B cell (primary cell): Measurements from ENCODE around the gene VIP. TPM values are rescaled to one million over a fixed set of nuclear protein-coding genes. Genes with fewer than 3 reads are reported as not detected.

ENCODE experiments used
- ATAC-seq: fragments of 200-7000 bp; cut with Tn5 transposase; one replicate; pipeline ENCODE4 v1.10.0; 2021; ENCODE audit warnings: low read depth, mild to moderate bottlenecking, moderate number of reproducible peaks, moderate library complexity
- CTCF ChIA-PET: fragments of 350-600 bp; sonication (Branson Sonifier 250); formaldehyde crosslinking; loops from one replicate; lab custom pipeline; 2021; ENCODE audit warnings: antibody characterized with exemption, inconsistent platforms; lab: Charles Lee
- POLR2A ChIA-PET: fragments of 350-600 bp; sonication (Branson Sonifier 250); formaldehyde crosslinking; loops from one replicate; lab custom pipeline; 2021; ENCODE audit warnings: antibody characterized with exemption; lab: Charles Lee
- DNase-seq: peaks from one replicate; pipeline ENCODE4 v3.0.0; 2013
- H2AFZ ChIP-seq: 2 replicates; pipeline ENCODE4 v1.6.1; 2012; ENCODE audit warnings: mild to moderate bottlenecking, low read depth, low read length; ENCODE audit not compliant: insufficient read depth, poor library complexity, severe bottlenecking
- H3K27ac ChIP-seq, 2 donors: 1 replicate in 1 of 2; 2 replicates in 1 of 2; pipeline ENCODE4 v1.5.1; 2012 to 2013; ENCODE audit warnings: low read length in 2 of 2, mild to moderate bottlenecking in 2 of 2, moderate library complexity in 1 of 2
- H3K27me3 ChIP-seq, 4 experiments: fragments of 200-600 bp in 1 of 4; sonication (generic) in 1 of 4; replicated peaks in 1 of 4; 1 replicate in 2 of 4; 2 replicates in 2 of 4; pipeline versions ENCODE4 v1.6.1 to v1.7.0; 2013 to 2016; ENCODE audit warnings: low read length in 3 of 4, mild to moderate bottlenecking in 2 of 4, mixed read lengths in 1 of 4, moderate library complexity in 1 of 4; ENCODE audit not compliant: insufficient read depth in 4 of 4, control insufficient read depth in 3 of 4; ENCODE audit errors: control extremely low read depth in 1 of 4
- H3K36me3 ChIP-seq, 2 experiments: replicated peaks in 1 of 2; 1 replicate in 1 of 2; 2 replicates in 1 of 2; pipeline versions ENCODE4 v1.6.1 to v1.7.1; 2013; ENCODE audit warnings: low read length in 1 of 2; ENCODE audit not compliant: insufficient read depth in 2 of 2, control insufficient read depth in 1 of 2; ENCODE audit errors: control extremely low read depth in 1 of 2, extremely low read depth in 1 of 2
- H3K4me1 ChIP-seq, 2 donors: fragments of 200-600 bp in 1 of 2; sonication (generic) in 1 of 2; 1 replicate in 1 of 2; 2 replicates in 1 of 2; pipeline versions ENCODE4 v1.5.1 to v1.6.1; 2013 to 2017; ENCODE audit warnings: low read length in 2 of 2; ENCODE audit not compliant: control insufficient read depth in 2 of 2, insufficient read depth in 2 of 2
- H3K4me2 ChIP-seq: replicated peaks from 2 replicates; pipeline ENCODE3; 2012; ENCODE audit warnings: mild to moderate bottlenecking, low read depth, low read length; ENCODE audit not compliant: poor library complexity, severe bottlenecking
- H3K4me3 ChIP-seq, 5 experiments: fragments of 200-600 bp in 1 of 5; sonication (generic) in 1 of 5; 1 replicate in 3 of 5; 2 replicates in 2 of 5; pipeline versions ENCODE4 v1.5.1 to v1.7.0; 2011 to 2016; ENCODE audit warnings: low read length in 4 of 5, mild to moderate bottlenecking in 4 of 5, low read depth in 2 of 5, control low read depth in 1 of 5, moderate library complexity in 1 of 5; ENCODE audit not compliant: insufficient read depth in 1 of 5; ENCODE audit errors: control extremely low read depth in 1 of 5, extremely low read depth in 1 of 5
- H3K79me2 ChIP-seq: fragments of 200-600 bp; sonication (generic); one replicate; pipeline ENCODE4 v1.6.0; 2016; ENCODE audit warnings: low read length; ENCODE audit not compliant: control insufficient read depth, insufficient read depth
- H3K9ac ChIP-seq: fragments of 200-600 bp; sonication (generic); 2 replicates; pipeline ENCODE4 v1.6.1; 2017; ENCODE audit warnings: mild to moderate bottlenecking, low read length, moderate library complexity
- H3K9me3 ChIP-seq, 3 donors: one replicate each; pipeline versions ENCODE4 v1.6.1 to v1.7.1; 2013; ENCODE audit warnings: low read length in 2 of 3; ENCODE audit not compliant: control insufficient read depth in 2 of 3, insufficient read depth in 1 of 3; ENCODE audit errors: control extremely low read depth in 1 of 3
- H4K20me1 ChIP-seq: 2 replicates; pipeline ENCODE4 v1.6.0; 2012; ENCODE audit warnings: mild to moderate bottlenecking, low read length; ENCODE audit not compliant: insufficient read depth, control insufficient read depth, poor library complexity, severe bottlenecking
- H3K27ac Mint-ChIP-seq: one replicate; pipeline ENCODE4 v1.8.0; 2021; ENCODE audit warnings: mixed read lengths
- H3K27me3 Mint-ChIP-seq: one replicate; pipeline ENCODE4 v1.8.0; 2021; ENCODE audit warnings: mixed read lengths
- H3K4me1 Mint-ChIP-seq: one replicate; pipeline ENCODE4 v1.8.0; 2021; ENCODE audit warnings: mixed read lengths
- H3K4me3 Mint-ChIP-seq: one replicate; pipeline ENCODE4 v1.8.0; 2021; ENCODE audit warnings: mixed read lengths
- H3K9me3 Mint-ChIP-seq: one replicate; pipeline ENCODE4 v1.8.0; 2022; ENCODE audit warnings: mixed read lengths; ENCODE audit not compliant: insufficient read depth
- CTCF ChIP-seq: fragments of 200-600 bp; IDR thresholded peaks from one replicate; pipeline ENCODE4 v1.8.0; 2022; ENCODE audit warnings: antibody characterized with exemption, mild to moderate bottlenecking
- EZH2 ChIP-seq: IDR thresholded peaks from 2 replicates; pipeline ENCODE4 v1.6.1; 2012; ENCODE audit warnings: borderline replicate concordance, low read depth, mild to moderate bottlenecking, moderate library complexity, low read length; ENCODE audit not compliant: insufficient read depth, poor library complexity, severe bottlenecking
- WGBS: methylation state at CpG from one replicate; pipeline ENCODE4 v1.1.5; 2013; ENCODE audit warnings: missing lambda C conversion rate; ENCODE audit not compliant: insufficient coverage; 5-methylcytosine and 5-hydroxymethylcytosine counted together
- intact Hi-C: fragments of 100-400 bp; cut with micrococcal nuclease; formaldehyde crosslinking; loops from one replicate; pipeline ENCODE4 v1.10.0; 2022
- polyA plus RNA-seq: library from polyadenylated mRNA; depleted of rRNA; stranded (reverse); fragments of >200 nt; gene quantifications from 2 replicates; pipeline ENCODE4 v1.2.3, GENCODE V29; 2012
- total RNA-seq, 2 donors: library from RNA; stranded (reverse); fragments of 120-200 nt in 1 of 2; gene quantifications; 1 replicate in 1 of 2; 2 replicates in 1 of 2; pipeline versions ENCODE4 v1.2.3 to v1.2.4, GENCODE V29; 2013 to 2022

Gene VIP
- total and polyA plus RNA-seq, 2 donors (not counting 1 experiment from before 2014, with no cell fraction given), result not detected

- H3K79me2 ChIP-seq, result no peaks in the 10 kb centered on the region
- no peak overlapping the region for H3K27ac ChIP-seq
- ATAC-seq (no peak), DNase-seq (no peak)
- H3K27me3 ChIP-seq, result no peaks in the 10 kb centered on the region
- H3K4me1 Mint-ChIP-seq, result no peaks in the 10 kb centered on the region
- H3K9me3 Mint-ChIP-seq, result no peaks in the 10 kb centered on the region
- no peak for TF ChIP-seq CTCF
- TF ChIP-seq EZH2, result no peak
- no peak overlapping the region for H2AFZ ChIP-seq
- no peaks in the 10 kb centered on the region for H4K20me1 ChIP-seq
- H3K9ac ChIP-seq, result no peak overlapping the region
- POLR2A ChIA-PET, result no interaction called here
- intact Hi-C loops, result no loop called here
- H3K4me2 ChIP-seq, result no peak overlapping the region
- no peaks in the 10 kb centered on the region for H3K4me1 ChIP-seq
- H3K4me3 ChIP-seq, result no peak overlapping the region
- H3K9me3 ChIP-seq, result no peaks in the 10 kb centered on the region
- no peak overlapping the region for H3K27ac Mint-ChIP-seq
- no peaks in the 10 kb centered on the region for H3K36me3 ChIP-seq
- H3K27me3 Mint-ChIP-seq, result no peaks in the 10 kb centered on the region
- no peak overlapping the region for H3K4me3 Mint-ChIP-seq
- CTCF ChIA-PET, result no interaction called here
- WGBS, result no CpG with 5 or more reads among the region's 2 CpGs
Observed at GRCh38 chr6:152746172-152746553, 4.4 kb upstream of the VIP start.

- DNase-seq (no peak), ATAC-seq (no peak)
- Mint-ChIP-seq H3K27ac (no peak overlapping the region), H3K4me3 (no peak overlapping the region), H3K4me1 (no peaks in the 10 kb centered on the region), H3K9me3 (no peaks in the 10 kb centered on the region), H3K27me3 (no peaks in the 10 kb centered on the region)
- H3K4me2 ChIP-seq, result no peak overlapping the region
- no peak overlapping the region for H2AFZ ChIP-seq
- no peaks in the 10 kb centered on the region for H3K4me1 ChIP-seq
- no peaks in the 10 kb centered on the region for H3K79me2 ChIP-seq
- H3K4me3 ChIP-seq, result no peak overlapping the region
- ChIA-PET CTCF (no interaction called here), POLR2A (no interaction called here)
- H3K9me3 ChIP-seq, result no peaks in the 10 kb centered on the region
- no CpG with 5 or more reads among the region's 1 CpG for WGBS
- H3K27me3 ChIP-seq, result no peaks in the 10 kb centered on the region
- intact Hi-C loops, result no loop called here
- H3K27ac ChIP-seq, result no peak overlapping the region
- H3K36me3 ChIP-seq, result no peaks in the 10 kb centered on the region
- no peak overlapping the region for H3K9ac ChIP-seq
- no peaks in the 10 kb centered on the region for H4K20me1 ChIP-seq
- TF ChIP-seq CTCF (no peak), EZH2 (no peak)
Observed at GRCh38 chr6:152748843-152749242, 1.8 kb upstream of the VIP start.
